H1 (cell line): ENCODE measurements around the gene RPL18A. TPM values are rescaled to one million over a fixed set of nuclear protein-coding genes. Genes with fewer than 3 reads are reported as not detected.

ENCODE experiments used
- CTCF ChIA-PET: fragments of 300-600 bp; sonication (Branson Sonifier 250); formaldehyde crosslinking; loops from one replicate; lab custom pipeline; 2021; ENCODE audit not compliant: partially characterized antibody; lab: Charles Lee
- POLR2A ChIA-PET: fragments of 300-600 bp; sonication (Branson Sonifier 250); formaldehyde crosslinking; loops from one replicate; lab custom pipeline; 2021; ENCODE audit warnings: inconsistent platforms; ENCODE audit not compliant: partially characterized antibody; lab: Charles Lee
- DNase-seq, 2 experiments: peaks; one replicate each; pipeline versions ENCODE4 v3.0.0 to v3.0.0-alpha.2; 2010 to 2022; ENCODE audit warnings: low spot score in 2 of 2, low read depth in 1 of 2, mixed read lengths in 1 of 2
- FAIRE-seq: peaks from 2 replicates; lab custom pipeline; 2011; peaks lifted over from hg19 to GRCh38; lab: Jason Lieb, UNC
- H2AFZ ChIP-seq: 2 replicates; pipeline ENCODE4 v1.8.1; 2012; ENCODE audit warnings: low read length, inconsistent platforms
- H2AK5ac ChIP-seq: 2 replicates; pipeline ENCODE4 v1.6.1; 2013; ENCODE audit warnings: low read depth, low read length
- H2BK120ac ChIP-seq: replicated peaks from 2 replicates; pipeline ENCODE3; 2013; ENCODE audit warnings: low read depth, low read length, inconsistent platforms
- H2BK12ac ChIP-seq: 2 replicates; pipeline ENCODE4 v1.6.1; 2013; ENCODE audit warnings: low read depth, low read length
- H2BK15ac ChIP-seq: 2 replicates; pipeline ENCODE4 v1.6.1; 2013; ENCODE audit warnings: low read length
- H2BK20ac ChIP-seq: 2 replicates; pipeline ENCODE4 v1.6.1; 2013; ENCODE audit warnings: low read length
- H2BK5ac ChIP-seq: 2 replicates; pipeline ENCODE4 v1.6.1; 2013; ENCODE audit warnings: low read depth, low read length
- H3K14ac ChIP-seq: 2 replicates; pipeline ENCODE4 v1.6.1; 2013; ENCODE audit warnings: inconsistent platforms; ENCODE audit not compliant: insufficient read length
- H3K18ac ChIP-seq: 2 replicates; pipeline ENCODE4 v1.6.1; 2013; ENCODE audit warnings: low read length; ENCODE audit errors: extremely low read depth
- H3K23ac ChIP-seq: 2 replicates; pipeline ENCODE4 v1.6.1; 2013; ENCODE audit warnings: inconsistent platforms; ENCODE audit not compliant: insufficient read length
- H3K23me2 ChIP-seq: 2 replicates; pipeline ENCODE4 v1.6.1; 2013; ENCODE audit warnings: low read depth, low read length
- H3K27ac ChIP-seq: 2 replicates; pipeline ENCODE4 v1.6.1; 2011; ENCODE audit warnings: low read depth, low read length, inconsistent platforms
- H3K27me3 ChIP-seq, 4 experiments: replicated peaks in 1 of 4; 1 replicate in 1 of 4; 2 replicates in 3 of 4; pipeline versions ENCODE4 v1.6.1 to v1.8.1; 2011 to 2013; ENCODE audit warnings: low read length in 3 of 4, mild to moderate bottlenecking in 3 of 4, inconsistent platforms in 2 of 4, mixed read lengths in 2 of 4, moderate library complexity in 1 of 4; ENCODE audit not compliant: control insufficient read depth in 3 of 4, insufficient read depth in 3 of 4; ENCODE audit errors: extremely low read depth in 1 of 4
- H3K36me3 ChIP-seq, 4 experiments: 2 replicates each; pipeline versions ENCODE4 v1.6.1 to v1.8.1; 2011 to 2013; ENCODE audit warnings: mild to moderate bottlenecking in 4 of 4, low read length in 3 of 4, moderate library complexity in 2 of 4, control low read depth in 1 of 4, inconsistent platforms in 1 of 4; ENCODE audit not compliant: insufficient read depth in 4 of 4, control insufficient read depth in 2 of 4
- H3K4ac ChIP-seq: replicated peaks from 2 replicates; pipeline ENCODE3; 2013; ENCODE audit warnings: low read length, low read depth, mixed read lengths, inconsistent platforms; ENCODE audit not compliant: insufficient read length
- H3K4me1 ChIP-seq, 4 experiments: replicated peaks in 1 of 4; 1 replicate in 1 of 4; 2 replicates in 3 of 4; pipeline versions ENCODE4 v1.6.1 to v1.8.1; 2011 to 2013; ENCODE audit warnings: low read length in 3 of 4, inconsistent platforms in 2 of 4, mixed read lengths in 1 of 4; ENCODE audit not compliant: insufficient read depth in 4 of 4, control insufficient read depth in 3 of 4
- H3K4me2 ChIP-seq, 2 experiments: 2 replicates each; pipeline versions ENCODE4 v1.6.1 to v1.8.1; 2011 to 2013; ENCODE audit warnings: low read depth in 2 of 2, low read length in 2 of 2, control low read depth in 1 of 2, inconsistent platforms in 1 of 2, mild to moderate bottlenecking in 1 of 2; ENCODE audit not compliant: insufficient read depth in 1 of 2
- H3K4me3 ChIP-seq, 4 experiments: fragments of 200-600, 300-600 bp in 1 of 4; sonication (generic), shearing (Covaris generic), sonication (Bioruptor Twin) in 1 of 4; 2 replicates each; pipeline versions ENCODE4 v1.5.1 to v1.8.1; 2011 to 2016; ENCODE audit warnings: low read length in 4 of 4, low read depth in 3 of 4, control low read depth in 2 of 4, inconsistent platforms in 2 of 4, mild to moderate bottlenecking in 2 of 4, mixed read lengths in 1 of 4, moderate library complexity in 1 of 4; ENCODE audit not compliant: insufficient read depth in 2 of 4; ENCODE audit errors: extremely low read depth in 1 of 4
- H3K56ac ChIP-seq: replicated peaks from 2 replicates; pipeline ENCODE3; 2013; ENCODE audit warnings: low read depth, mild to moderate bottlenecking, mixed read lengths, low read length, inconsistent platforms; ENCODE audit not compliant: insufficient read length
- H3K79me1 ChIP-seq: 2 replicates; pipeline ENCODE4 v1.6.1; 2013; ENCODE audit warnings: low read depth, low read length, control low read depth
- H3K79me2 ChIP-seq, 2 experiments: 2 replicates each; pipeline versions ENCODE4 v1.6.1 to v1.8.1; 2012 to 2013; ENCODE audit warnings: low read length in 2 of 2, mild to moderate bottlenecking in 2 of 2, inconsistent platforms in 1 of 2; ENCODE audit not compliant: insufficient read depth in 2 of 2, control insufficient read depth in 1 of 2
- H3K9ac ChIP-seq, 4 experiments: replicated peaks in 1 of 4; 1 replicate in 1 of 4; 2 replicates in 3 of 4; pipeline versions ENCODE4 v1.6.1 to v1.8.1; 2011 to 2013; ENCODE audit warnings: low read depth in 3 of 4, low read length in 3 of 4, control low read depth in 2 of 4, mild to moderate bottlenecking in 2 of 4, moderate library complexity in 2 of 4, inconsistent platforms in 1 of 4; ENCODE audit errors: extremely low read depth in 1 of 4
- H3K9me3 ChIP-seq, 2 experiments: 2 replicates each; pipeline versions ENCODE4 v1.6.1 to v1.8.1; 2012 to 2013; ENCODE audit warnings: mild to moderate bottlenecking in 2 of 2, moderate library complexity in 2 of 2, control low read depth in 1 of 2, inconsistent platforms in 1 of 2, low read depth in 1 of 2, low read length in 1 of 2, mixed read lengths in 1 of 2; ENCODE audit not compliant: insufficient read depth in 2 of 2
- H4K20me1 ChIP-seq, 2 experiments: replicated peaks in 1 of 2; 2 replicates each; pipeline versions ENCODE3 to v1.8.1; 2011 to 2013; ENCODE audit warnings: inconsistent platforms in 2 of 2, low read length in 2 of 2, mild to moderate bottlenecking in 1 of 2; ENCODE audit not compliant: insufficient read depth in 2 of 2, control insufficient read depth in 1 of 2
- H4K5ac ChIP-seq: 2 replicates; pipeline ENCODE4 v1.6.1; 2013; ENCODE audit warnings: low read length, low read depth, mixed read lengths, inconsistent platforms; ENCODE audit not compliant: insufficient read length
- H4K8ac ChIP-seq: 2 replicates; pipeline ENCODE4 v1.8.0; 2013; ENCODE audit warnings: mild to moderate bottlenecking, moderate library complexity, low read length, inconsistent platforms; ENCODE audit not compliant: insufficient read depth; ENCODE audit errors: extremely low read depth
- H4K91ac ChIP-seq: replicated peaks from 2 replicates; pipeline ENCODE3; 2013; ENCODE audit warnings: low read length, mixed read lengths, inconsistent platforms; ENCODE audit not compliant: insufficient read length
- BACH1 ChIP-seq: IDR thresholded peaks from 2 replicates; pipeline ENCODE4 v1.6.1; 2012; ENCODE audit warnings: low read length, improper control_type of control experiment
- CHD2 ChIP-seq: IDR thresholded peaks from 2 replicates; pipeline ENCODE4 v1.6.1; 2012; ENCODE audit warnings: low read length, improper control_type of control experiment
- EGR1 ChIP-seq: IDR thresholded peaks from 2 replicates; pipeline ENCODE4 v1.6.1; 2011; ENCODE audit warnings: low read depth, low read length, borderline replicate concordance
- HDAC2 ChIP-seq, 2 experiments: fragments of 300-600 bp in 1 of 2; sonication (generic) in 1 of 2; IDR thresholded peaks; 2 replicates each; pipeline ENCODE4 v1.6.1; 2011 to 2012; ENCODE audit warnings: low read depth in 2 of 2, low read length in 2 of 2, mild to moderate bottlenecking in 2 of 2, moderate library complexity in 2 of 2, borderline replicate concordance in 1 of 2, inconsistent platforms in 1 of 2
- PHF8 ChIP-seq: fragments of 200-600 bp; sonication (generic); conservative IDR thresholded peaks from 2 replicates; pipeline ENCODE4 v1.7.1; 2012; ENCODE audit warnings: low read depth, mild to moderate bottlenecking, inconsistent platforms, low read length, moderate library complexity
- RXRA ChIP-seq: IDR thresholded peaks from 2 replicates; pipeline ENCODE4 v1.6.1; 2011; ENCODE audit warnings: low read depth, mild to moderate bottlenecking, low read length, moderate library complexity; ENCODE audit not compliant: insufficient read depth
- SIN3A ChIP-seq, 2 experiments: IDR thresholded peaks in 1 of 2; conservative IDR thresholded peaks in 1 of 2; 2 replicates each; pipeline ENCODE4 v1.6.1; 2011 to 2012; ENCODE audit warnings: low read length in 2 of 2, improper control_type of control experiment in 1 of 2, low read depth in 1 of 2, mild to moderate bottlenecking in 1 of 2
- SIRT6 ChIP-seq: IDR thresholded peaks from one replicate; pipeline ENCODE4 v1.7.1; 2012; ENCODE audit warnings: low read length, inconsistent platforms
- TBP ChIP-seq: IDR thresholded peaks from 2 replicates; pipeline ENCODE4 v1.6.1; 2011; ENCODE audit warnings: low read depth, low read length, improper control_type of control experiment
- YY1 ChIP-seq: IDR thresholded peaks from 2 replicates; pipeline ENCODE4 v1.6.1; 2011; ENCODE audit warnings: low read depth, mild to moderate bottlenecking, low read length
- WGBS, 2 experiments: shearing (Covaris generic) in 1 of 2; methylation state at CpG; one replicate each; pipeline versions ENCODE4 v1.1.6 to v1.1.7; 2013 to 2015; ENCODE audit warnings: low lambda C conversion rate in 2 of 2, mixed read lengths in 2 of 2, inconsistent platforms in 1 of 2, low coverage in 1 of 2, missing lambda C conversion rate in 1 of 2; ENCODE audit not compliant: insufficient replicate concordance in 2 of 2, insufficient coverage in 1 of 2, insufficient read length in 1 of 2; ENCODE audit errors: extremely low coverage in 1 of 2, missing lambda C conversion rate in 1 of 2; 5-methylcytosine and 5-hydroxymethylcytosine counted together
- polyA plus RNA-seq, 7 experiments: library from polyadenylated mRNA; depleted of rRNA in 3 of 7; stranded (reverse) in 5 of 7; unstranded in 2 of 7; fragments of >200 nt in 5 of 7; fragments of 200-250 nt in 2 of 7; gene quantifications; 1 replicate in 5 of 7; 2 replicates in 1 of 7; 4 replicates in 1 of 7; pipeline versions ENCODE4 v1.2.1 to v1.2.3, GENCODE V29; 2011 to 2013; ENCODE audit warnings: missing spikeins in 2 of 7, mixed read lengths in 2 of 7
- total RNA-seq: library from RNA; stranded (reverse); fragmentation: NEBNext Ultra II Directional; extraction: Animal tissue kit (Norgen Biotek cat#: 25700); gene quantifications from 2 replicates; pipeline ENCODE4 v1.2.1, GENCODE V29; 2021
- TF ChIP-seq, protein P1 (sequence below): IDR thresholded peaks from 2 replicates; pipeline ENCODE4 v1.6.1; 2011; ENCODE audit warnings: low read depth, mild to moderate bottlenecking, low read length; ENCODE audit not compliant: insufficient read depth

Gene RPL18A
- total and polyA plus RNA-seq, 2 of the 8 experiments (the other 6 are each of a cell fraction or from before 2014, with no cell fraction given) = 2,749 to 3,938 TPM

DNA sequence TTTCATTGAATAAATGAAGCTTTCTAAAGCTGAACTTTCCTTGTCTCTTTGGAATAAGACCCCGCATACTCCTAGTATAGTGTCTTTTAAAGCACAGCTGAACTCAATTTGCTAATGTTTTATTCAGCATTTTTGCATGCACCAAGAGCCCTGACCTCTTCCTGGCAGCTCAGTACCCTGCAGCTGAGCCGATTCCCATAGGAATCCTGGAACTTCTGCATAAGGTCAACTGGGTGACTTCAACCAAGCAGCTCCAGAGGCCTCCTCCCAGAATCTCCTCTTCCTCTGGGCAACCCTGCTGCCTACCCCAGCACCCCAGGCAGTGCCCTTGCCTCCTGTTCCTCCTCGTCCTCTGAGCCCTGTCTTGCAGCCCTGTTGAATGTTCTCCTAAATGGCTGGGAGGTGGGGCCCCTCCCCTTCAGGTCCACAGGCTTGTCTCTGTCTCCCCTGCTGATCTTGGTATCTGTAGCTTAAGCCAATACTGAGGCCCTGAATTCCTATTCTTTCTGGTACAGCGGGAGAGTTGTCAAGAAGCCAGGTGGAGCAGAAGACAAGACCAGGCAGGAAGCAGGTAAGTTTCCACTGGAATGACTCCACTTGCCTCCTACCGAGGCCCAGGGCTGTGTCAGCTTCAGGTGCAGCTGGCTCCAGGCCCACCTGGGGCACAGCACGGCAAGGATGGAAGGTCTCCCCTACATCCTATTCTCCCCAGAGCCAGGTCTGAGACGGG lies 49.5 kb downstream of the RPL18A start:
- peak overlapping the region; percentile 34 for H4K91ac ChIP-seq
- no peak overlapping the region for H4K8ac ChIP-seq
- H3K27me3 ChIP-seq = no peaks in the 10 kb centered on the region
- no peaks in the 10 kb centered on the region for H3K79me2 ChIP-seq
- no peaks in the 10 kb centered on the region for H4K20me1 ChIP-seq
- H3K27ac ChIP-seq = no peak overlapping the region
- H2AFZ ChIP-seq = no peak overlapping the region
- no peak overlapping the region for H3K14ac ChIP-seq
- H2BK12ac ChIP-seq = no peak overlapping the region
- peak overlapping the region; percentile 72 for H2BK20ac ChIP-seq
- no peak overlapping the region; the same call in 1 of the 2 replicates for H3K18ac ChIP-seq
- H3K4me1 ChIP-seq = peaks cover 0 to 2% (median 0%) of the 10 kb centered on the region in 4 experiments; a peak in 3 of 7 replicates
- 0 out of 4 replicates have a peak overlapping the region, but pooled peaks of 1 of the 2 experiments have one; percentile 19 for H3K4me2 ChIP-seq
- peak overlapping the region; percentile 77; the same call in 1 of the 2 replicates for H2BK5ac ChIP-seq
- 0 out of 8 replicates have a peak overlapping the region, but pooled peaks of 1 of the 4 experiments have one; percentile 10 for H3K4me3 ChIP-seq
- no peak overlapping the region for H3K9ac ChIP-seq
- H3K9me3 ChIP-seq = peaks cover 7 to 13% of the 10 kb centered on the region in 2 experiments; a peak in 3 of 4 replicates
- CTCF ChIA-PET = interaction anchor here (0.6 to 1.3 kb wide), 5 partner anchors 18 to 1007 kb away, joined by 3 to 6 read pairs (median 3); partner anchors contain the start of gene CCDC194
- 0 out of 2 replicates have a peak overlapping the region, but pooled peaks have one; percentile 53 for H2AK5ac ChIP-seq
- FAIRE-seq (no peak), DNase-seq (peak in 1 of 2 experiments; percentile 47)
- H3K23ac ChIP-seq = no peak overlapping the region
- no peak overlapping the region for H2BK120ac ChIP-seq
- POLR2A ChIA-PET = interaction anchor here (0.6 to 2.3 kb wide), 6 partner anchors 12 to 102 kb away, joined by 3 to 9 read pairs (median 4); partner anchors contain the start of gene CCDC124
- no peak overlapping the region for H3K56ac ChIP-seq
- H4K5ac ChIP-seq = peak overlapping the region; percentile 18
- no peak overlapping the region for H3K4ac ChIP-seq
- H3K36me3 ChIP-seq = no peaks in the 10 kb centered on the region
- WGBS, 2 experiments = 65% methylated on average over 7 of the region's 7 CpGs; no CpG with 5 or more reads in 1 of the 2 experiments
- H3K79me1 ChIP-seq = no peaks in the 10 kb centered on the region
- no peak overlapping the region for H2BK15ac ChIP-seq
- no peaks in the 10 kb centered on the region for H3K23me2 ChIP-seq
- TF ChIP-seq, protein P1, sequence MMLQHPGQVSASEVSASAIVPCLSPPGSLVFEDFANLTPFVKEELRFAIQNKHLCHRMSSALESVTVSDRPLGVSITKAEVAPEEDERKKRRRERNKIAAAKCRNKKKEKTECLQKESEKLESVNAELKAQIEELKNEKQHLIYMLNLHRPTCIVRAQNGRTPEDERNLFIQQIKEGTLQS = no peak
- no peak for TF ChIP-seq CHD2
- TF ChIP-seq SIRT6 = no peak
- TF ChIP-seq TBP = no peak
- no peak for TF ChIP-seq SIN3A (conservative IDR thresholded peaks at IDR 0.05 in 1 of 2, IDR thresholded peaks at IDR 0.05 in 1 of 2; ENCODE audit: low read depth in 1 of 2, low read length in 2 of 2)
- TF ChIP-seq PHF8 = no peak
- no peak for TF ChIP-seq RXRA
- TF ChIP-seq HDAC2 (IDR thresholded peaks at IDR 0.05; ENCODE audit: borderline replicate concordance in 1 of 2, low read depth in 2 of 2, low read length in 2 of 2) = no peak
- no peak for TF ChIP-seq EGR1
- TF ChIP-seq BACH1 = no peak
- TF ChIP-seq YY1 = no peak
